Measurements from ENCODE around the gene UBE2E3. TPM values are rescaled to one million over a fixed set of nuclear protein-coding genes. Genes with fewer than 3 reads are reported as not detected.

UBE2E3 gene
- total and polyA plus RNA-seq, 2 donors from 2014 or later = 78.7 to 86.9 TPM

DNA sequence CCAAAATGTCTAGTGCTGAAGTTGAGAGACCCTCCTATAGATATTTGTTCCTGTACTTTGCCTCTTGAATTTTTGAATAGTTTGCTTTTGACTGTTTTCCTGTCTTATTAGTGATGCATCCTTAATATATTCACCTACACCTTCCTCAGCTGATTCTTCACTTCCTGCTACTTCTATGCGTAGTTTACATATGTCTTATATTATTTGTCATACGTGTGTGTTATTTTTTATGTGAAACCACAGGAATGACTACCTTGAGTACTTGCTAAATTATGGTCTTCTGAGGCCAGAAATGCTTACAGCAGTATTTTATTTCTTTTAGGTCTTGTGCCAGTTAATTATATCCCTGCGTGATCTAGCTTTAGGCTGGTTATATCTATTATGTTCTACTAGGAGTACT, 9.9 kb downstream of the UBE2E3 start:
- peaks cover 0 to 5% (median 0%) of the 10 kb centered on the region in 3 donors for H3K36me3 ChIP-seq (ENCODE audit: control insufficient read depth in 2 of 3, insufficient read depth in 3 of 3, low read length in 3 of 3)
- H3K9me3 ChIP-seq (ENCODE audit: control insufficient read depth in 2 of 3, insufficient read depth in 1 of 3, low read length in 3 of 3) = no peaks in the 10 kb centered on the region
- DNase-seq = no peak
- TF ChIP-seq, protein P1, sequence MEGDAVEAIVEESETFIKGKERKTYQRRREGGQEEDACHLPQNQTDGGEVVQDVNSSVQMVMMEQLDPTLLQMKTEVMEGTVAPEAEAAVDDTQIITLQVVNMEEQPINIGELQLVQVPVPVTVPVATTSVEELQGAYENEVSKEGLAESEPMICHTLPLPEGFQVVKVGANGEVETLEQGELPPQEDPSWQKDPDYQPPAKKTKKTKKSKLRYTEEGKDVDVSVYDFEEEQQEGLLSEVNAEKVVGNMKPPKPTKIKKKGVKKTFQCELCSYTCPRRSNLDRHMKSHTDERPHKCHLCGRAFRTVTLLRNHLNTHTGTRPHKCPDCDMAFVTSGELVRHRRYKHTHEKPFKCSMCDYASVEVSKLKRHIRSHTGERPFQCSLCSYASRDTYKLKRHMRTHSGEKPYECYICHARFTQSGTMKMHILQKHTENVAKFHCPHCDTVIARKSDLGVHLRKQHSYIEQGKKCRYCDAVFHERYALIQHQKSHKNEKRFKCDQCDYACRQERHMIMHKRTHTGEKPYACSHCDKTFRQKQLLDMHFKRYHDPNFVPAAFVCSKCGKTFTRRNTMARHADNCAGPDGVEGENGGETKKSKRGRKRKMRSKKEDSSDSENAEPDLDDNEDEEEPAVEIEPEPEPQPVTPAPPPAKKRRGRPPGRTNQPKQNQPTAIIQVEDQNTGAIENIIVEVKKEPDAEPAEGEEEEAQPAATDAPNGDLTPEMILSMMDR (IDR thresholded peaks at IDR 0.05; ENCODE audit: borderline replicate concordance, extremely low read depth, insufficient read depth) = no peak
- intact Hi-C loops (cut with DNase I) = no loop called here
- H3K4me3 ChIP-seq (ENCODE audit: low read length in 3 of 3) = no peak overlapping the region
- no peak for FAIRE-seq
- H3K9ac ChIP-seq (ENCODE audit: low read length in 3 of 3) = no peak overlapping the region
- no peak overlapping the region for H3K27ac ChIP-seq (ENCODE audit: low read depth in 2 of 2, low read length in 2 of 2)
- H3K27me3 ChIP-seq (ENCODE audit: control insufficient read depth, insufficient read depth, low read length) = no peaks in the 10 kb centered on the region
- H3K4me1 ChIP-seq (ENCODE audit: control insufficient read depth in 2 of 3, insufficient read depth in 2 of 3, low read depth in 1 of 3, low read length in 3 of 3) = peaks cover 0 to 5% (median 0%) of the 10 kb centered on the region in 3 donors

DNA sequence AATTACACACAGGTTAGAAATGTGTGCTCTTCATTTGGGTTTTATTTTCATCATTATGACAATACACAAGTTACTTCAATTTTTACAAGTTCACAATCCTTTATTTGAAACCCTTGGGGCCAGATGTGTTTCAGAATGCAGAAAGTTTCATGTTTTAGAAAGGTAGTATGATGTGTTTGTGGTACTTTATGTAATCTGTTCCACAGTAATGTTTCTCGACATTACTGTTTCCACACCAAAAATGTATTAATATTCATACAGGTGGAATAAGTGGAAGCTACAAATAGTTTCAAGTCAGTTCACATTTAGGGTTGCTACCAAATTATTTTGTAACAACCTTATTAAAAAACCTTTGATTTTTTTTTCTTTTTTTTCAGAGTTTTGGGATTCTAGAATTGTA, 10.4 kb downstream of the UBE2E3 start:
- intact Hi-C loops (cut with DNase I) = no loop called here
- H3K27ac ChIP-seq (ENCODE audit: low read depth in 2 of 2, low read length in 2 of 2) = no peak overlapping the region
- DNase-seq = no peak
- H3K4me1 ChIP-seq (ENCODE audit: control insufficient read depth in 2 of 3, insufficient read depth in 2 of 3, low read depth in 1 of 3, low read length in 3 of 3) = peaks cover 0 to 4% (median 0%) of the 10 kb centered on the region in 3 donors
- no peaks in the 10 kb centered on the region for H3K27me3 ChIP-seq (ENCODE audit: control insufficient read depth, insufficient read depth, low read length)
- no peak overlapping the region for H3K4me3 ChIP-seq (ENCODE audit: low read length in 3 of 3)
- TF ChIP-seq, protein P1 (IDR thresholded peaks at IDR 0.05; ENCODE audit: borderline replicate concordance, extremely low read depth, insufficient read depth) = no peak
- H3K36me3 ChIP-seq (ENCODE audit: control insufficient read depth in 2 of 3, insufficient read depth in 3 of 3, low read length in 3 of 3) = peaks cover 0 to 5% (median 0%) of the 10 kb centered on the region in 3 donors
- no peaks in the 10 kb centered on the region for H3K9me3 ChIP-seq (ENCODE audit: control insufficient read depth in 2 of 3, insufficient read depth in 1 of 3, low read length in 3 of 3)
- no peak overlapping the region for H3K9ac ChIP-seq (ENCODE audit: low read length in 3 of 3)
- FAIRE-seq = no peak

DNA sequence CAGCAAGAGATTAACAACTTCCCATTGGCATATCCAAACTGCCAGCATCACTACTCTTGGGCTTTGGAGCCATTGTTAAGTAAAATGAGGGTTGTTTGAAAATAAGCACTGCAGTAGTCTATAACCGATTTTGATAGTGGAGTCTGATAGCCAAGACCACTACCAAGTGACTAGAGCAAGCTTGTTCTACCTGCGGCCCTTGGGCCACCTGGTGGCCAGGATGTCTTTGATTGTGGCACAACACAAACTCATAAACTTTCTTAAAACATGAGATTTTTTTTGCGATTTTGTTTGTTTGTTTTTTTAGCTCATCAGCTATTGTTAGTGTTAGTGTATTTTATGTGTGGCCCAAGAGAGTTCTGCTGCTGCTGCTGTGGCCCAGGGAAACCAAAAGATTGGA, 11.0 kb downstream of the UBE2E3 start:
- intact Hi-C loops (cut with DNase I) = no loop called here
- H3K4me1 ChIP-seq (ENCODE audit: control insufficient read depth in 2 of 3, insufficient read depth in 2 of 3, low read depth in 1 of 3, low read length in 3 of 3) = no peaks in the 10 kb centered on the region

More for the DNA sequence above, 11.0 kb downstream of the UBE2E3 start:
- peaks cover 0 to 5% (median 0%) of the 10 kb centered on the region in 3 donors for H3K36me3 ChIP-seq (ENCODE audit: control insufficient read depth in 2 of 3, insufficient read depth in 3 of 3, low read length in 3 of 3)
- TF ChIP-seq, protein P1 (IDR thresholded peaks at IDR 0.05; ENCODE audit: borderline replicate concordance, extremely low read depth, insufficient read depth) = no peak
- FAIRE-seq (no peak), DNase-seq (no peak)
- H3K4me3 ChIP-seq (ENCODE audit: low read length in 3 of 3) = no peak overlapping the region
- H3K27me3 ChIP-seq (ENCODE audit: control insufficient read depth, insufficient read depth, low read length) = no peaks in the 10 kb centered on the region
- no peaks in the 10 kb centered on the region for H3K9me3 ChIP-seq (ENCODE audit: control insufficient read depth in 2 of 3, insufficient read depth in 1 of 3, low read length in 3 of 3)
- no peak overlapping the region for H3K9ac ChIP-seq (ENCODE audit: low read length in 3 of 3)
- H3K27ac ChIP-seq (ENCODE audit: low read depth in 2 of 2, low read length in 2 of 2) = no peak overlapping the region
